ENCODE measurements around the gene DPP10. TPM values are rescaled to one million over a fixed set of nuclear protein-coding genes. Genes with fewer than 3 reads are reported as not detected.

DPP10 gene
- total and polyA plus RNA-seq, 8 donors: 0.68 to 8.2 (median 4.7) TPM

- no peak overlapping the region for H3K4me3 ChIP-seq
- ATAC-seq (no peak), DNase-seq (no peak)
- no peak for TF ChIP-seq CTCF (IDR thresholded peaks at IDR 0.05)
- no peak overlapping the region for H3K27ac ChIP-seq
- peaks cover 0 to 28% of the 10 kb centered on the region in 2 donors for H3K9me3 ChIP-seq
- H3K36me3 ChIP-seq: no peaks in the 10 kb centered on the region
- no peaks in the 10 kb centered on the region for H3K27me3 ChIP-seq
- intact Hi-C loops (cut with DNase I): no loop called here
- no peaks in the 10 kb centered on the region for H3K4me1 ChIP-seq
Observed at GRCh38 chr2:115634578-115634977, 1192.1 kb downstream of the DPP10 start.

- intact Hi-C loops (cut with DNase I): no loop called here
- H3K27ac ChIP-seq: no peak overlapping the region
- peak; percentile 54 for ATAC-seq
- no peak for TF ChIP-seq CTCF (IDR thresholded peaks at IDR 0.05)
- H3K9me3 ChIP-seq: peaks cover 0 to 21% of the 10 kb centered on the region in 2 donors
- no peaks in the 10 kb centered on the region for H3K4me1 ChIP-seq
- H3K27me3 ChIP-seq: no peaks in the 10 kb centered on the region
- H3K4me3 ChIP-seq: no peak overlapping the region
- peak in 1 of 4 donors; percentile 15 for DNase-seq
- no peaks in the 10 kb centered on the region for H3K36me3 ChIP-seq
Observed at GRCh38 chr2:115635430-115635829, 1193.0 kb downstream of the DPP10 start.

- Histone ChIP-seq H3K36me3 (no peaks in the 10 kb centered on the region), H3K9me3 (no peaks in the 10 kb centered on the region), H3K4me1 (no peaks in the 10 kb centered on the region), H3K27me3 (no peaks in the 10 kb centered on the region), H3K27ac (no peak overlapping the region), H3K4me3 (no peak overlapping the region)
- intact Hi-C loops (cut with DNase I): no loop called here
- ATAC-seq (no peak), DNase-seq (no peak)
- no peak for TF ChIP-seq CTCF (IDR thresholded peaks at IDR 0.05)
Observed at GRCh38 chr2:115649731-115650130, 1207.3 kb downstream of the DPP10 start.

- H3K4me3 ChIP-seq: no peak overlapping the region
- ATAC-seq: no peak
Observed at GRCh38 chr2:115650827-115651226, 1208.4 kb downstream of the DPP10 start.

GRCh38 chr2:115652652-115653051, 1210.2 kb downstream of the DPP10 start:
- intact Hi-C loops (cut with DNase I): no loop called here
- H3K4me3 ChIP-seq: no peak overlapping the region
- no peak overlapping the region for H3K27ac ChIP-seq
- no peaks in the 10 kb centered on the region for H3K27me3 ChIP-seq
- ATAC-seq (no peak), DNase-seq (no peak)
- no peaks in the 10 kb centered on the region for H3K36me3 ChIP-seq
- no peak for TF ChIP-seq CTCF (IDR thresholded peaks at IDR 0.05)
- H3K9me3 ChIP-seq: no peaks in the 10 kb centered on the region
- no peaks in the 10 kb centered on the region for H3K4me1 ChIP-seq

More at GRCh38 chr2:115650827-115651226, 1208.4 kb downstream of the DPP10 start:
- H3K9me3 ChIP-seq: no peaks in the 10 kb centered on the region
- no peak for TF ChIP-seq CTCF (IDR thresholded peaks at IDR 0.05)
- H3K27ac ChIP-seq: no peak overlapping the region
- no peaks in the 10 kb centered on the region for H3K36me3 ChIP-seq
- intact Hi-C loops (cut with DNase I): no loop called here
- H3K4me1 ChIP-seq: no peaks in the 10 kb centered on the region
- no peaks in the 10 kb centered on the region for H3K27me3 ChIP-seq
- DNase-seq: peak in 1 of 4 donors; percentile 4

Measured in left lung (tissue), 10 donors.